ENCODE measurements around the gene TMEM26.
A peak's percentile ranks its signal among the peaks of the same experiment; 100 is the strongest.

Gene TMEM26

GRCh38 chr10:61480208-61480607, 27.0 kb upstream of the TMEM26 start (continued):
- no peak for TF ChIP-seq PATZ1 (tag by site-specific recombination; IDR thresholded peaks at IDR 0.05)
- no peak for TF ChIP-seq ZNF645 (tag by site-specific recombination; IDR thresholded peaks at IDR 0.05)
- TF ChIP-seq ZNF211 (tag by site-specific recombination; IDR thresholded peaks at IDR 0.05; ENCODE audit: low read depth) = no peak
- TF ChIP-seq ZSCAN23 (tag by site-specific recombination; IDR thresholded peaks at IDR 0.05) = no peak
- no peak for TF ChIP-seq ZNF664 (tag by site-specific recombination; IDR thresholded peaks at IDR 0.05)
- TF ChIP-seq ZNF560 (tag by site-specific recombination; IDR thresholded peaks at IDR 0.05; ENCODE audit: borderline replicate concordance) = no peak
- TF ChIP-seq ZNF426 (tag by site-specific recombination; IDR thresholded peaks at IDR 0.05) = no peak

DNA sequence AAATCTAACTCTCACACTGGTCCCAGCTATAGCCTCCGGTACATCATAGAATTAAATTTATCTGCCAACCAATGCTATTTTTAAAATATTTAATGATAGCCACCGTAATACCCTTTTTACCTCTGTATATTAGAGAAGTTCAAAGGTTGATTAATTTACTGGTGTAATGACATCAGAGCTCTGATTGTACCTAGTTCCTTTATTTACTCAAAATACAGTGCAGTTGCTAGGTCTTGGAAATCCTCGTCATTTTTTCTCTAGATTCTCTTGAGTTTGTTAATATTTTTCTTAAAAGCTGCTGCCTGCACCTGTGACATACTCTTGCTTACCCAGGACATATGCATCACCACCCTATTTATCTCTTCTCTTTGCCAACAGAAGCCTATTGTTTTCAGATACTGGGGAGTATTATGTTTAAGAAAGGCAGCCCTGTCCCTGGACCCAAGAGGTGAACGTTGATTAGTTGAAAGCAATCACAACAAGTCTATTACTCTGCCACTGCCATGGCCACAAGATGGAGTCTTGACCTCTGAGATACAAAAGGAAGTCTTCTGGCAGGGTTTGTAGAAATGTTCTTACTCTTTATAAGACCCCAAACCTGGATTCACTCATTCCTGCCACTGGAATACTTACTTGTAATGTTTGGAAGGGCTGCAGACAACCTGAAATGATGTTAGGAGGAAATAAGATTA, 25.6 kb upstream of the TMEM26 start:
- Histone ChIP-seq H3K4me3 (ENCODE audit: low read depth, low read length) (no peak overlapping the region), H3K27ac (ENCODE audit: extremely low read depth, low read depth, low read length) (no peak overlapping the region), H3K4me1 (ENCODE audit: control insufficient read depth, insufficient read depth, low read length) (no peaks in the 10 kb centered on the region), H3K9me3 (ENCODE audit: control insufficient read depth, insufficient read depth, low read depth, low read length) (no peaks in the 10 kb centered on the region), H3K36me3 (ENCODE audit: control insufficient read depth in 2 of 2, insufficient read depth in 1 of 2, low read length in 2 of 2) (no peaks in the 10 kb centered on the region)
- ChIA-PET CTCF (no interaction called here), POLR2A (no interaction called here)
- TF ChIP-seq ZNF596 (tag by site-specific recombination; IDR thresholded peaks at IDR 0.05) = no peak
- peak; percentile 11; the same call in 1 of the 2 replicates for TF ChIP-seq ZNF654 (tag by site-specific recombination; IDR thresholded peaks at IDR 0.05; ENCODE audit: low read depth)
- no peak for TF ChIP-seq ZNF776 (tag by site-specific recombination; IDR thresholded peaks at IDR 0.05; ENCODE audit: borderline replicate concordance)

- Histone ChIP-seq H3K4me1 (ENCODE audit: control insufficient read depth, insufficient read depth, low read length) (no peaks in the 10 kb centered on the region), H3K9me3 (ENCODE audit: control insufficient read depth, insufficient read depth, low read depth, low read length) (no peaks in the 10 kb centered on the region), H3K4me3 (ENCODE audit: low read depth, low read length) (no peak overlapping the region), H3K36me3 (ENCODE audit: control insufficient read depth in 2 of 2, insufficient read depth in 1 of 2, low read length in 2 of 2) (no peaks in the 10 kb centered on the region), H3K27ac (ENCODE audit: extremely low read depth, low read depth, low read length) (no peak overlapping the region)
- POLR2A ChIA-PET = no interaction called here
- no peak for TF ChIP-seq SCRT2 (tag by site-specific recombination; IDR thresholded peaks at IDR 0.05)
- no peak for TF ChIP-seq HOXD13 (CRISPR knock-in tag; IDR thresholded peaks at IDR 0.05; ENCODE audit: borderline replicate concordance)
- no peak for TF ChIP-seq ZNF768 (tag by site-specific recombination; IDR thresholded peaks at IDR 0.05)
- no peak for TF ChIP-seq ZNF513 (tag by site-specific recombination; IDR thresholded peaks at IDR 0.05)
- TF ChIP-seq ZSCAN30 (tag by site-specific recombination; IDR thresholded peaks at IDR 0.05) = no peak
- TF ChIP-seq ZNF426 (tag by site-specific recombination; IDR thresholded peaks at IDR 0.05) = no peak
- no peak for TF ChIP-seq ZNF621 (tag by site-specific recombination; IDR thresholded peaks at IDR 0.05)
- TF ChIP-seq ZNF510 (tag by site-specific recombination; IDR thresholded peaks at IDR 0.05; ENCODE audit: insufficient replicate concordance) = no peak
- TF ChIP-seq ZNF174 (tag by site-specific recombination; IDR thresholded peaks at IDR 0.05) = no peak
- no peak for TF ChIP-seq GFI1B (tag by site-specific recombination; IDR thresholded peaks at IDR 0.05)
- TF ChIP-seq ZNF324 (tag by site-specific recombination; IDR thresholded peaks at IDR 0.05) = no peak
- TF ChIP-seq SCRT1 (tag by site-specific recombination; IDR thresholded peaks at IDR 0.05; ENCODE audit: borderline replicate concordance) = no peak
- TF ChIP-seq ZNF16 (tag by site-specific recombination; IDR thresholded peaks at IDR 0.05; ENCODE audit: low read depth) = no peak
- CTCF ChIA-PET = no interaction called here
Measured at GRCh38 chr10:61477451-61477850, 24.3 kb upstream of the TMEM26 start.
